Activated CD8-positive, alpha-beta memory T cell treated with anti-CD3 and anti-CD28 coated beads for 1 hour (primary cell): ENCODE results near the gene HLA-DQB2.
"Not testable (repeated sequence)": the region's sequence is repeated elsewhere in the genome, so short reads cannot be mapped to it uniquely, and the experiment has no call there.

Experiments
- DNase-seq, 2 donors: peaks; one replicate each; pipeline ENCODE4 v3.0.0-alpha.2; 2020; ENCODE audit warnings: low read depth in 1 of 2; ENCODE audit errors: extremely low read depth in 1 of 2

Gene HLA-DQB2

GRCh38 chr6:32745649-32746048 is 17.7 kb downstream of the HLA-DQB2 start:
- not testable (repeated sequence) for DNase-seq

GRCh38 chr6:32744776-32745175 is 18.6 kb downstream of the HLA-DQB2 start:
- DNase-seq, result no peak

GRCh38 chr6:32742374-32742773 is 21.0 kb downstream of the HLA-DQB2 start:
- DNase-seq, result no peak

- DNase-seq, result no peak
Measured at GRCh38 chr6:32741031-32741960, 22.0 kb downstream of the HLA-DQB2 start, which contains the start of gene HLA-DQA2. Gene HLA-DQA2 (plus strand): TSS chr6:32741391. CDS start chr6:32741444, 53 bp downstream.

GRCh38 chr6:32738126-32738525 is 25.2 kb downstream of the HLA-DQB2 start:
- DNase-seq, result no peak

- no peak for DNase-seq
Measured at GRCh38 chr6:32718879-32719278, 44.5 kb downstream of the HLA-DQB2 start.

GRCh38 chr6:32716396-32716795 is 46.9 kb downstream of the HLA-DQB2 start:
- no peak for DNase-seq

GRCh38 chr6:32713241-32713640 is 50.1 kb downstream of the HLA-DQB2 start:
- DNase-seq, result no peak

GRCh38 chr6:32709625-32710024 is 53.7 kb downstream of the HLA-DQB2 start:
- no peak for DNase-seq
